Fibroblast of pulmonary artery (primary cell): ENCODE measurements around the gene ARSA.

ENCODE experiments used
- DNase-seq: peaks from one replicate; pipeline ENCODE4 v3.0.0-alpha.2; 2010; ENCODE audit warnings: low read depth
- H3K4me3 ChIP-seq: replicated peaks from 2 replicates; pipeline ENCODE4 v1.5.1; 2011; ENCODE audit warnings: low read depth, mild to moderate bottlenecking, control low read depth, low read length, moderate library complexity
- TF ChIP-seq, protein P1 (sequence below): IDR thresholded peaks from 2 replicates; pipeline ENCODE4 v1.5.1; 2011; ENCODE audit warnings: mild to moderate bottlenecking, control low read depth, low read length, inconsistent platforms; ENCODE audit errors: missing control alignments

Gene ARSA

DNA sequence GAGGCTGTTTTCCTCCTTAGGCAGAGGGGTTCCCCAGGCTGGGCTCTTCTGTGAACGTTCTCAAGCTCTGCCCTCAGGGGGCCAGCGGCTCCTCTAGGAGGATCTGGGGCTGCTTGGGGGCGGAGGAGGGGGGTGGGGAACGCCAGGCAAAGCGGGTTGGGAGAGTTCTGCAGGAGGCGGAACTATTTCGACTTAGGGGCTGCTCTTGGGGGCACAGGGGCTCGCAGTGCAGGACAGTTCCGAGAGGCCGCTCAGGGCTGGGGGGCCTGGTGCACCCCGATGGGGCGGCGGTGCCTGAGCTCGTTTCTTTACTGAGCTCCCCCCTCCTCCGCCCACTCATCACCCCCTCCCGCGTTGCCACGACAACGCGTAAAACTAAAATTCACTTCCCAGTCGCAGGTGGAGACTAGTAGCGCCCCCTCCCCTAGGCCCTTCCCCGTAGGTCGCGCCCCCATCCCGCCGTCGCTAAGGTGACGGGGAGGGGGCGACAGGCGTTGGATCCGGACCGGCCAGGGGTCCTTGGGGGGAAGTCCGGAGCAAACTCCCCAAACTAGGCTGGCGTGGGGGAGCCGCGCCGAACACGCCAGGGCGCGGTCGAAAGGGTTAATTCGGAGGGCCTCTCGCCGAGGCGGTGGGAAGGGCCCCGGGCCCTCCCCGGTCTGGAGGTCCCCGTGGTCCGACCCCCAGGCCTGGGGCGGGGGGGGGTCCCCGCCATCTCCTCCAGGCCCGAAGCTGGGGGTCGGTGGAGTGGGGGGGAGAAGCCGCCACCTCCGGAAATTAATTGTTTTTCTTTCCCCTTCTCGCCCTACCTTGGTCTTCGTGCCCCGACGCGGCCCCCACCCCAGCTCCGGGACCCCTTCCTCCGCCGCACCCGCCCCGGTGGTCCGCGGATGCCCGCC is 45.5 kb upstream of the ARSA start:
- TF ChIP-seq, protein P1, sequence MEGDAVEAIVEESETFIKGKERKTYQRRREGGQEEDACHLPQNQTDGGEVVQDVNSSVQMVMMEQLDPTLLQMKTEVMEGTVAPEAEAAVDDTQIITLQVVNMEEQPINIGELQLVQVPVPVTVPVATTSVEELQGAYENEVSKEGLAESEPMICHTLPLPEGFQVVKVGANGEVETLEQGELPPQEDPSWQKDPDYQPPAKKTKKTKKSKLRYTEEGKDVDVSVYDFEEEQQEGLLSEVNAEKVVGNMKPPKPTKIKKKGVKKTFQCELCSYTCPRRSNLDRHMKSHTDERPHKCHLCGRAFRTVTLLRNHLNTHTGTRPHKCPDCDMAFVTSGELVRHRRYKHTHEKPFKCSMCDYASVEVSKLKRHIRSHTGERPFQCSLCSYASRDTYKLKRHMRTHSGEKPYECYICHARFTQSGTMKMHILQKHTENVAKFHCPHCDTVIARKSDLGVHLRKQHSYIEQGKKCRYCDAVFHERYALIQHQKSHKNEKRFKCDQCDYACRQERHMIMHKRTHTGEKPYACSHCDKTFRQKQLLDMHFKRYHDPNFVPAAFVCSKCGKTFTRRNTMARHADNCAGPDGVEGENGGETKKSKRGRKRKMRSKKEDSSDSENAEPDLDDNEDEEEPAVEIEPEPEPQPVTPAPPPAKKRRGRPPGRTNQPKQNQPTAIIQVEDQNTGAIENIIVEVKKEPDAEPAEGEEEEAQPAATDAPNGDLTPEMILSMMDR: no peak
- DNase-seq: no peak
- peak overlapping the region; percentile 24 for H3K4me3 ChIP-seq

DNA sequence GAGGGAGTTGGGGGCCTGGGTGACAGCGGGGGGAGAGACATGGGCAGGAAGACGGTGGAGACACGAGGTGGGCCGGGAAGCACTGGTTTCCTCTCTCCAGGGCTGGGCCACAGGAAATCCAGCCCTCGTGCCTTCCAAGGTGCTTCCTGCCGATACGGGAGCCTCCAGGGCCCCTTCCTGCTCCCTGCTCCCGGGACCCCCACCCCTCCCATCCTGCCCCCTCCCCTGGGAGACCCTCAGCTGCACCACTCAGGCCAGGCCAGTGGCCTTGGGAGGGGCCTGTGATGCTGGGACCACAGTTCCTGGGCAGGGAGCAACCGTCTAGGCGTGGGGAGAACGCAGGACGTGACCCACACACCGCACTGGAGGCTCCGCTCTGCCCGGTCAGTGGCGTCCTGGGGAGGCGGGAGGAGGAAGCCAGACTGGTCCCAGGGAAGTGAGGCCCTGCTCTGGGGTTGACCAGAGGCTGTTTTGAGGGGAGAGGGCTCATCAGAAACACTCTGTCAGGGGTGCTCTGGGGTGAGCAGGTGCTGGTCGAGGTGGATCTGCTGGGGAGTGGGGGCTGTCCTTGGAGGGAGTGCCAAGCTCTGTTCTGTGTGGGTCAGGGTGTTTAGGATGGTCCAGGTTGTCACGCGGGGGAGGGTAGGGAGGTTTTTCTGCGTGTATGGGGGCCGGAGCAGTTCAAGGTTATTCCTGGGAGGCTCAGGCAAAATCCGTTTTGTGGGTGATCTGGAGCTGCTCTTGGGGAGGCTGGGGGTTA is 44.7 kb upstream of the ARSA start, which contains the start of gene SHANK3:
TSS of gene SHANK3 (plus strand) at position 353 of the 760 bp plus-strand sequence.
- peak within 1 kb of the TSS; percentile 24 for H3K4me3 ChIP-seq
- no peak for DNase-seq
- TF ChIP-seq, protein P1: no peak

DNA sequence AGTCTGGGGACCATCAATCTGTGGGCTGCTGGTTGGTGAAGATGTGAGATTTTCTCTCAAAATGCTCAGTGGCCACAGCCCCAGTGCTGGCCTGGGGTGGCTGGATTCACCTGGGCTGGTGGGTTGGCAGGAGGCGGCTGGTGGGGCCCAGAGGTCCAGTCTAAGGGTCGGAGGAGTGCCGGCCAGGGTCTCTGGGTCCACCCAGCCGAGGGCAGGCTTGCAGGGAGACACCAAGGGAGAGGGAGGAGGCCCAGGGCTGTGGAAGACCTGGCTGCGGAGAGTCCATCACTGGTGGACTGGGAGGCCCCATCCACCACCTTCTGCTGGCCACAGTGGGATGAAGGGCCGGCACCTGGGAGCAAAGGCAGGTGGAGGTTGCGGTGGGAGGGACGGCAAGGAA is 44.1 kb upstream of the ARSA start:
- TF ChIP-seq, protein P1: no peak
- DNase-seq: no peak
- no peak overlapping the region for H3K4me3 ChIP-seq

DNA sequence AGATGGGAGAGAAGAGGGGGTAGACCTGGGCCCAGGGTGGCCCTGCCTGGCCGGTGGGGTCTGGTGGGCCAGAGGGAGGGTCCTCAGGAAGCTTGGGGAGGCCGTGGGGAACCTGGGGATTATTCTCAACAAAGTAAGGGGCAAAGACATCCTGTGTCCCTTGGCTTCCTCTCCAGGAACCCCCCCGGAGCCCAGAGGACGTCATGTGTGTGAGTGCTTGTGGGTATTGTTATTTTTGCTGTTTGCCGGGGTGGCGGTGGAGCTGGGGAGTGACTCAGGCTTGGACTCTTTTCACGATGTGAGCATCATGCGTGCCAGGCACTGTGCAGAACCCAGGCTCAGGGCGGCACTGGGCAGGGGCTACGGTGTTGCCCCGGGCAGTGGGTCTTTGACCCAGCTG is 43.7 kb upstream of the ARSA start:
- TF ChIP-seq, protein P1: no peak
- no peak overlapping the region for H3K4me3 ChIP-seq
- DNase-seq: no peak

DNA sequence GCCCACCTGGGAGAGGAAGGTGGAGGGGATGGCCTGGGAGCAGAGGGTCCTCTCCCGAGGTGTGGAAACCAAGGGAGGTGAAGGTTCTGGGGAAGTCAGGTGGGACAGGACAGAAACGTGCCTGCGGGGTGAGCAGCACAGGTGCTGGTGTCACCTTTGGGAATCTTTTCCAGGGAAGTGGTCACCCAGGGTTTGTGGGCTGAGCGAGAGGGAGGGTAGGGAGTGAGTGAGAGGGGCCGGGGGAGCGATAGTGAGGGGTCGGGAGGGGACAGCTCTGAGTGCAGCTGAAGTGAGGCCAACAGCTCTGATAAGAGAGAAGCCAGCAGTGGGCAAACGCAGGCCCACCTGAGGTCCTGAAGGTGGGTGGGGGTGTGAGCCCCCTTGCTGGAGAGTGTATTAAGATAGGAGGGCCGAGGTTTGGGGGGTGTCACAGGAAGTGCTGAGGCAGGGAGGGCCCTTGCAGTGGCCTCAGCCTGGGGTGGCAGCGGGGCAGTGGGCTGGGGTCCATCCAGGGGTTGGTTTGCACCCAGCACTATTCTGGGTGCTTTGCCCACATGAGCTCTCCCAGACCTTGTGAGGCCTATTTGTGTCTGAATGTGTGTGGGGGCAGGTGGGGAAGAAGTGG is 43.1 kb upstream of the ARSA start:
- TF ChIP-seq, protein P1: no peak
- DNase-seq: no peak
- no peak overlapping the region for H3K4me3 ChIP-seq

DNA sequence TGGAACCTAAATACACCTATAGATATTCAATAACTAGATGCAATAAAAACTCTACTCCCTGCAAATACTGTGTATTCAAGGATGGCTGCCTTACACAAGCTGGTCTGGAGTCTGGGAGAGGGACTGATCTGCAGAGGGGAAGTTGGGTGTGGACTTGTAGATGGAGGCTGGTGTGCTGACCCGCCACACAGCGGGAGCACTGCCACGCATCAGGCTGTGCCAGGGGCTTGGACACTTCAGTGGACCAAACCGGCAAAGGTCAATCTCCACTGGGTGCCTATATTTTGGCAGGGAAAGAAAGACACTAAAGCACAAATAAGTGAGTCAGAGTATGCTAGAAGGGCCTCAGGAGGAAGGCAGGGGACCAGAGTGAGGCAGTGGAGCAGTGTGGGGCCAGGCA is 42.6 kb upstream of the ARSA start:
- TF ChIP-seq, protein P1: no peak
- no peak overlapping the region for H3K4me3 ChIP-seq
- DNase-seq: no peak
